Small intestine (tissue), 7 donors: ENCODE data around the gene CARNS1. TPM values are rescaled to one million over a fixed set of nuclear protein-coding genes. Genes with fewer than 3 reads are reported as not detected.

Source experiments
- DNase-seq, 2 donors: peaks; one replicate each; pipeline versions ENCODE4 v3.0.0 to v3.0.0-alpha.2; 2013
- FAIRE-seq: peaks from 2 replicates; lab custom pipeline; 2012; peaks lifted over from hg19 to GRCh38; lab: Jason Lieb, UNC
- H3K27ac ChIP-seq, 3 donors: one replicate each; pipeline ENCODE4 v1.5.1; 2013; ENCODE audit warnings: low read length in 2 of 3, mild to moderate bottlenecking in 2 of 3, control low read depth in 1 of 3, inconsistent platforms in 1 of 3, low read depth in 1 of 3, moderate library complexity in 1 of 3
- H3K27me3 ChIP-seq, 3 donors: one replicate each; pipeline ENCODE4 v1.6.1; 2013; ENCODE audit warnings: low read length in 3 of 3, inconsistent platforms in 1 of 3; ENCODE audit not compliant: control insufficient read depth in 3 of 3, insufficient read depth in 3 of 3
- H3K36me3 ChIP-seq, 3 donors: one replicate each; pipeline ENCODE4 v1.6.1; 2013; ENCODE audit warnings: low read length in 3 of 3, inconsistent platforms in 1 of 3, low read depth in 1 of 3, mild to moderate bottlenecking in 1 of 3, moderate library complexity in 1 of 3; ENCODE audit not compliant: control insufficient read depth in 3 of 3, insufficient read depth in 2 of 3
- H3K4me1 ChIP-seq, 3 donors: one replicate each; pipeline ENCODE4 v1.6.1; 2013; ENCODE audit warnings: low read length in 2 of 3, inconsistent platforms in 1 of 3, low read depth in 1 of 3, mild to moderate bottlenecking in 1 of 3, moderate library complexity in 1 of 3; ENCODE audit not compliant: control insufficient read depth in 3 of 3, insufficient read depth in 2 of 3
- H3K4me3 ChIP-seq, 3 donors: one replicate each; pipeline ENCODE4 v1.5.1; 2013; ENCODE audit warnings: low read length in 3 of 3, control low read depth in 1 of 3, inconsistent platforms in 1 of 3, low read depth in 1 of 3, mild to moderate bottlenecking in 1 of 3, moderate library complexity in 1 of 3
- H3K9me3 ChIP-seq, 2 donors: one replicate each; pipeline ENCODE4 v1.6.1; 2013; ENCODE audit warnings: low read depth in 1 of 2, low read length in 1 of 2; ENCODE audit not compliant: control insufficient read depth in 2 of 2, insufficient read depth in 1 of 2
- WGBS, 3 donors: extraction: QIAGEN DNeasy Blood & Tissue Kit; methylation state at CpG; one replicate each; pipeline ENCODE4 v1.1.7; 2013; 5-methylcytosine and 5-hydroxymethylcytosine counted together
- polyA plus RNA-seq, 4 donors: library from polyadenylated mRNA; stranded (reverse) in 3 of 4; unstranded in 1 of 4; fragments of 200-250 nt in 3 of 4; fragments of 120-200 nt in 1 of 4; gene quantifications; one replicate each; pipeline versions ENCODE4 v1.2.1 to v1.2.3, GENCODE V29; 2013
- donor health status: healthy with polysubstance abuse.
- donor health status: control.
- donor health status: control.
- donor health status: Bipolar disorder and iron deficiency.
- donor health status: healthy.

The CARNS1 gene
- polyA plus RNA-seq, 4 donors = 0.40 to 0.84 TPM; not detected in 2

- H3K36me3 ChIP-seq = peaks cover 8 to 97% (median 11%) of the 10 kb centered on the region in 3 donors
- DNase-seq (no peak), FAIRE-seq (no peak)
- no peaks in the 10 kb centered on the region for H3K27me3 ChIP-seq
- H3K9me3 ChIP-seq = no peaks in the 10 kb centered on the region
- H3K4me1 ChIP-seq = peaks cover 0 to 3% (median 0%) of the 10 kb centered on the region in 3 donors
- 77 to 90% (median 77%) methylated on average over 37 to 38 of the region's 38 CpGs for WGBS, 3 donors
- peak overlapping the region in 1 of 3 donors; percentile 32 for H3K27ac ChIP-seq
- H3K4me3 ChIP-seq = peak overlapping the region; percentile 3 to 58 (median 51)
These were observed 20.4 kb downstream of the CARNS1 start for GRCh38 chr11:67435727-67436458.

- Histone ChIP-seq H3K4me3 (peak overlapping the region; percentile 3 to 58 (median 51)), H3K27me3 (no peaks in the 10 kb centered on the region), H3K27ac (peak overlapping the region in 1 of 3 donors; percentile 55), H3K36me3 (peaks cover 8 to 97% (median 11%) of the 10 kb centered on the region in 3 donors), H3K4me1 (peaks cover 0 to 3% (median 0%) of the 10 kb centered on the region in 3 donors), H3K9me3 (no peaks in the 10 kb centered on the region)
- DNase-seq = peak in 1 of 2 donors; percentile 46
- FAIRE-seq = no peak
- 43 to 62% (median 43%) methylated on average over 6 of the region's 6 CpGs for WGBS, 3 donors
These were observed 21.1 kb downstream of the CARNS1 start for GRCh38 chr11:67436459-67437081.

- peaks cover 0 to 3% (median 3%) of the 10 kb centered on the region in 3 donors for H3K4me1 ChIP-seq
- peak within 1 kb of the TSS; percentile 11 to 58 (median 53) for H3K4me3 ChIP-seq
These were observed 21.8 kb downstream of the CARNS1 start, which contains the start of gene PTPRCAP for GRCh38 chr11:67437082-67437808. Gene PTPRCAP (minus strand): TSS chr11:67437682. CDS start chr11:67437619, 63 bp downstream.

GRCh38 chr11:67437809-67438157, 22.3 kb downstream of the CARNS1 start:
- FAIRE-seq (no peak), DNase-seq (no peak)
- H3K4me1 ChIP-seq = peaks cover 0 to 8% (median 3%) of the 10 kb centered on the region in 3 donors
- peak overlapping the region; percentile 11 to 58 (median 53) for H3K4me3 ChIP-seq
- peaks cover 0 to 94% (median 8%) of the 10 kb centered on the region in 3 donors for H3K36me3 ChIP-seq
- no peaks in the 10 kb centered on the region for H3K27me3 ChIP-seq
- no peaks in the 10 kb centered on the region for H3K9me3 ChIP-seq
- WGBS, 3 donors = 55 to 78% (median 57%) methylated on average over 3 of the region's 3 CpGs
- peak overlapping the region in 2 of 3 donors; percentile 73 to 87 for H3K27ac ChIP-seq

More at GRCh38 chr11:67437082-67437808, 21.8 kb downstream of the CARNS1 start, which contains the start of gene PTPRCAP:
- H3K9me3 ChIP-seq = no peaks in the 10 kb centered on the region
- FAIRE-seq (no peak), DNase-seq (peak in 1 of 2 donors; percentile 53)
- H3K36me3 ChIP-seq = peaks cover 2 to 97% (median 11%) of the 10 kb centered on the region in 3 donors
- WGBS, 3 donors = 61 to 79% (median 71%) methylated on average over 18 to 26 of the region's 26 CpGs
- H3K27me3 ChIP-seq = no peaks in the 10 kb centered on the region
- peak within 1 kb of the TSS in 2 of 3 donors; percentile 73 to 87 for H3K27ac ChIP-seq

- Histone ChIP-seq H3K9me3 (no peaks in the 10 kb centered on the region), H3K27me3 (no peaks in the 10 kb centered on the region), H3K4me3 (peak overlapping the region in 1 of 3 donors; percentile 58), H3K36me3 (peaks cover 0 to 90% (median 8%) of the 10 kb centered on the region in 3 donors), H3K4me1 (peaks cover 0 to 9% (median 3%) of the 10 kb centered on the region in 3 donors), H3K27ac (peak overlapping the region in 2 of 3 donors; percentile 13 to 87)
- WGBS, 3 donors = 68 to 79% (median 70%) methylated on average over 31 to 41 of the region's 41 CpGs
- peak in 1 of 2 donors; percentile 31 for DNase-seq
- no peak for FAIRE-seq
These were observed 22.9 kb downstream of the CARNS1 start for GRCh38 chr11:67438158-67438902.

- no peaks in the 10 kb centered on the region for H3K27me3 ChIP-seq
- 70 to 76% (median 72%) methylated on average over 31 of the region's 31 CpGs for WGBS, 3 donors
- H3K27ac ChIP-seq = peak overlapping the region in 1 of 3 donors; percentile 62
- no peaks in the 10 kb centered on the region for H3K9me3 ChIP-seq
- FAIRE-seq = no peak
- peaks cover 0 to 78% (median 8%) of the 10 kb centered on the region in 3 donors for H3K36me3 ChIP-seq
- peaks cover 0 to 13% (median 3%) of the 10 kb centered on the region in 3 donors for H3K4me1 ChIP-seq
- peak in 1 of 2 donors; percentile 32 for DNase-seq
- H3K4me3 ChIP-seq = no peak overlapping the region
These were observed 24.1 kb downstream of the CARNS1 start for GRCh38 chr11:67439321-67440228.
